Measurements from ENCODE around the gene SYVN1.

The SYVN1 gene

GRCh38 chr11:65167656-65168055 lies 33.3 kb upstream of the SYVN1 start:
- no peak overlapping the region for H2AFZ ChIP-seq (ENCODE audit: low read length)
- H4K20me1 ChIP-seq (ENCODE audit: insufficient read depth, low read length) = no peaks in the 10 kb centered on the region
- H3K27ac ChIP-seq (ENCODE audit: low read depth, low read length, poor library complexity, severe bottlenecking) = no peak overlapping the region
- no peaks in the 10 kb centered on the region for H3K79me2 ChIP-seq (ENCODE audit: insufficient read depth, low read length)
- H3K4me1 ChIP-seq (ENCODE audit: insufficient read depth, low read length, severe bottlenecking) = peaks cover 22% of the 10 kb centered on the region
- TF ChIP-seq CTCF (IDR thresholded peaks at IDR 0.05; ENCODE audit: low read length) (no peak), EZH2 (IDR thresholded peaks at IDR 0.05; ENCODE audit: borderline replicate concordance, low read length) (no peak)
- no peak overlapping the region for H3K9ac ChIP-seq (ENCODE audit: low read length)
- no peak overlapping the region for H3K4me2 ChIP-seq (ENCODE audit: low read length)
- no peak overlapping the region for H3K4me3 ChIP-seq (ENCODE audit: low read depth, low read length, poor library complexity, severe bottlenecking)
- no peaks in the 10 kb centered on the region for H3K36me3 ChIP-seq (ENCODE audit: insufficient read depth, low read length)
- no peaks in the 10 kb centered on the region for H3K27me3 ChIP-seq (ENCODE audit: insufficient read depth, low read length)
- no peaks in the 10 kb centered on the region for H3F3A ChIP-seq (ENCODE audit: insufficient read depth, low read length)
- H3K9me3 ChIP-seq (ENCODE audit: low read length) = no peaks in the 10 kb centered on the region
- H3K9me2 ChIP-seq (ENCODE audit: low read depth, low read length) = no peaks in the 10 kb centered on the region

- no peaks in the 10 kb centered on the region for H3K27me3 ChIP-seq (ENCODE audit: insufficient read depth, low read length)
- no peaks in the 10 kb centered on the region for H3K9me2 ChIP-seq (ENCODE audit: low read depth, low read length)
- H2AFZ ChIP-seq (ENCODE audit: low read length) = no peak overlapping the region
- H4K20me1 ChIP-seq (ENCODE audit: insufficient read depth, low read length) = no peaks in the 10 kb centered on the region
- H3K36me3 ChIP-seq (ENCODE audit: insufficient read depth, low read length) = no peaks in the 10 kb centered on the region
- no peaks in the 10 kb centered on the region for H3K79me2 ChIP-seq (ENCODE audit: insufficient read depth, low read length)
- no peak overlapping the region for H3K4me2 ChIP-seq (ENCODE audit: low read length)
- H3F3A ChIP-seq (ENCODE audit: insufficient read depth, low read length) = no peaks in the 10 kb centered on the region
- no peak overlapping the region for H3K9ac ChIP-seq (ENCODE audit: low read length)
- no peak overlapping the region for H3K4me3 ChIP-seq (ENCODE audit: low read depth, low read length, poor library complexity, severe bottlenecking)
- TF ChIP-seq EZH2 (IDR thresholded peaks at IDR 0.05; ENCODE audit: borderline replicate concordance, low read length) (no peak), CTCF (IDR thresholded peaks at IDR 0.05; ENCODE audit: low read length) (no peak)
- no peak overlapping the region for H3K27ac ChIP-seq (ENCODE audit: low read depth, low read length, poor library complexity, severe bottlenecking)
- peaks cover 22% of the 10 kb centered on the region for H3K4me1 ChIP-seq (ENCODE audit: insufficient read depth, low read length, severe bottlenecking)
- no peaks in the 10 kb centered on the region for H3K9me3 ChIP-seq (ENCODE audit: low read length)
These were observed 32.6 kb upstream of the SYVN1 start for GRCh38 chr11:65166893-65167292.

- no peak overlapping the region for H3K9ac ChIP-seq (ENCODE audit: low read length)
- H3K27ac ChIP-seq (ENCODE audit: low read depth, low read length, poor library complexity, severe bottlenecking) = no peak overlapping the region
- no peak overlapping the region for H3K4me3 ChIP-seq (ENCODE audit: low read depth, low read length, poor library complexity, severe bottlenecking)
These were observed 31.3 kb upstream of the SYVN1 start for GRCh38 chr11:65165410-65166317.

More at GRCh38 chr11:65165410-65166317, 31.3 kb upstream of the SYVN1 start:
- H4K20me1 ChIP-seq (ENCODE audit: insufficient read depth, low read length) = no peaks in the 10 kb centered on the region
- H3K36me3 ChIP-seq (ENCODE audit: insufficient read depth, low read length) = no peaks in the 10 kb centered on the region
- no peaks in the 10 kb centered on the region for H3K9me2 ChIP-seq (ENCODE audit: low read depth, low read length)
- no peaks in the 10 kb centered on the region for H3K27me3 ChIP-seq (ENCODE audit: insufficient read depth, low read length)
- no peaks in the 10 kb centered on the region for H3K79me2 ChIP-seq (ENCODE audit: insufficient read depth, low read length)
- no peaks in the 10 kb centered on the region for H3F3A ChIP-seq (ENCODE audit: insufficient read depth, low read length)
- no peak overlapping the region for H3K4me2 ChIP-seq (ENCODE audit: low read length)
- TF ChIP-seq CTCF (IDR thresholded peaks at IDR 0.05; ENCODE audit: low read length) = no peak
- H3K4me1 ChIP-seq (ENCODE audit: insufficient read depth, low read length, severe bottlenecking) = peaks cover 22% of the 10 kb centered on the region
- no peak overlapping the region for H2AFZ ChIP-seq (ENCODE audit: low read length)
- no peaks in the 10 kb centered on the region for H3K9me3 ChIP-seq (ENCODE audit: low read length)

Data from OCI-LY1 (cell line).